Activated T-helper 9 cell treated with anti-CD3 and anti-CD28 coated beads, Interleukin-2, amount 50 U/mL, for 16 hours (primary cell): ENCODE measurements around the gene RPLP1.
A peak's percentile ranks its signal among the peaks of the same experiment; 100 is the strongest.

Experiments used
- DNase-seq: peaks from one replicate; pipeline ENCODE4 v3.0.0-alpha.2; 2020; ENCODE audit warnings: low read depth

The RPLP1 gene

DNA sequence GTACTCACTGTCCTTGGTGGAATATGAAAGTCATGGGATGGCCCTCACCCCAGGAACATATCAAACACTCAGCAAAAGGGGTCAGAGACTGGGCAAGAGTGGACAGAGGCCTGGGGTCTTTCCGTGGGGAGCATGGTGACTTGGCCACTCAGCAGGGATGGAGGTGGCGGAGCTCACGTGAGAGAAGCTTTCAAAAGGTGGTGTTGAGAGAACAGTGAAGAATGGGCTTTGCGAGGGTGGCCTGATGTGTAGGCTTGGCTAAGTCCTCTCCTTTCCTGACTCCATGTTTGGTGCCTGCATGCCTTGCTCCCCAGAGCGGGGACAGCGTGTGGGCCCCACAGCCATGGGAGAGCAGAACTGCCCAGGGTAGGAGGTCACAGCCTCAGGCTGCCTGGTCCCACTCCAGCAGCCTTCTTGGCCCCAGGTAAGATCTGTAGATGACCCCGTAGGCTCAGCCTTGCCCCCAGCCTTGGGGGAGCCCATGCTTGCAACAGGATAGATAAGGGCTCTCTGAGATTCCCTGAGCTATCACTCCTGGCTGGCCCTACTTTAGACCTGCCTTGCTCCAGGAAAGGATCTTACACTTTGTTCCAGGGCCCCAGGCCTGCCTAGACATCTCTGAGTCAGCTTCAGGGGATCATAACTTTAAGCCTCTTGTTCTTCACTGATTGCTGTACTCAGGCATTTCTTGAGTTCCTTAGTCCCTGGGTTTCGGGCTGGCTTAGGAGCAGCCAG lies 17.0 kb downstream of the RPLP1 start:
- DNase-seq = no peak

DNA sequence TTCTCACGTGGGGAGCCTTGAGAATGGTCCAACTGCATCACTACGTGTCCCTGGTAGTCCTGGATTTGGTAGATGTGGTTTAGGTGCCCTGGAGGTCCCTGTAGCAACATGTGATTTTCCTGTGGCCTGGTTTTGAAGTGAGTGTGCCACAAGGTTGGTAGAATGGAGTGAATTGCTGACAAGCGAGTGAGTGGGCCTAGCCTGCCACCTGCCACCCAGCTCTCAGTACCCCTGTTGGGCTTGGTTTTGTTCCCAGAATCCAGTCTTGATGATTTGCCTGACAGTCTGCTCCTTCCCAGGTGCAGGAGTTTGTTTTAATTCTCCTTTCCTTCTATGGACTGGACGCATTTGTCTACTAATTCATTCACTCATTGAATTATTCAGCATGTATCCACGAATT lies 19.4 kb downstream of the RPLP1 start:
- DNase-seq = no peak

DNA sequence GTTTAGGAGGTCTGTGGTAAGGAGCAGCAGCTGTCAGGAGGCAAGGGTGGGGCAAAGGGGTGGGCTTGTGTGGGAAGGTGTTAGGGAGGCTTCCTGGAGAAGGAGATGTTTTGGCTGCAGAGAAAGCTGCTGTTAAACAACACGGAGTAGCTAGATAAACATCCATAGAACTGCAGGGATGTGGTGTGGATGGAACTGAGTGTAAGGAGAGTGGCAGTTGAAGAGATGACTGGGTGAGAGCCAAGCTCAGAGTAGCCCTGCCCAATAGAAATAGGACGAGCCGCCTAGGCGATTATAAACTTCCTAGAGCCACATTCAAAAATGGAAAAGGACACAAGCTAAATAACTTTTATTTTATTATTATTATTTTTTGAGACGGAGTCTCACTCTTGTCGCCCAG lies 19.9 kb downstream of the RPLP1 start:
- no peak for DNase-seq

DNA sequence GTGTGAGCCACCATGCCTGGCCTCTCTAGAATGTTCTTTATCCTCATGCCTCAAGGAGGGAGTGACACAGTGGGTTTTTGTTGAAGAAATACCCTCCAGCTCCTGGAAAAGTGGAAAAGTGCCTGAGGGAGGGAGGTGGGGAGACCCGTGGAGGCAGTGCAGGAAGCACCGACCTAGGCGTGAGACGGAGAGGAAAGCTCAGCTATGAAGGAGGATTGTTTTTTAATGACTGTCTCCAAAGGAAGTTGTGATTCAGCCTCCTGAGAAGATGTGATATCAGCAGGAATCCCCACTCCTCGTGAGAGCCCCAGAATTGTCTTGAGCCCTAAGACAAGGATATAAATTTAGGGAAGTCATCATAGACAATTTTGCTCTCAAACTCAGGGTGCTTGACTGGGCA lies 21.7 kb downstream of the RPLP1 start:
- no peak for DNase-seq

DNA sequence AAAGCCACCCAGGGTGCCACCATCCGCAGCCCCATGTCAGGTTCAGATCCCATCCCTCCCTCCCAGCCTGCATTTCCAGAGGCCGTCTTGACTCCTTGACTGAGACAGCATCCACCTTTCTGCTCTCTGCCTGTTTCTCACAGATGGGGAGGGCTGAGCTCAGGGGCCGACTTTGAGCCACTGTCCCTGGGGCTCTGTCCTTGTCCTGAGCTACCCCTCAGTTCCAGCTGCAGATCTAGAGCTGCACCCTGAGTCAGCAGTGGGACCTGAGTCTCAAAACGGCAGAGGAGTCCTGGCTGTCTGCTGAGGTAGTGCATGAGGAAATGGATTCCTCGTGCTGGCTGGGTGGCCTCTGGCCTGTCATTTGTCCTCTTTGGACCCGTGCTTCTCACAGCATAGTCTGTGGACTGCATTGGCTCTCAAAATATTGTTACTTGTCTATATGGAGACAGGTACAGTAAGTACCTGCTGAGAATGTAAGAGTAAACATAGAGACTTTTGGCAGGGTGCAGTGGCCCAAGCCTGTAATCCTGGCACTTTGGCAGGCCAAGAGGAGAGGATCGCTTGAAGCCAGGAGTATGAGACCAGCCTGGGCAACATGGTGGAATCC lies 22.3 kb downstream of the RPLP1 start:
- DNase-seq = no peak

DNA sequence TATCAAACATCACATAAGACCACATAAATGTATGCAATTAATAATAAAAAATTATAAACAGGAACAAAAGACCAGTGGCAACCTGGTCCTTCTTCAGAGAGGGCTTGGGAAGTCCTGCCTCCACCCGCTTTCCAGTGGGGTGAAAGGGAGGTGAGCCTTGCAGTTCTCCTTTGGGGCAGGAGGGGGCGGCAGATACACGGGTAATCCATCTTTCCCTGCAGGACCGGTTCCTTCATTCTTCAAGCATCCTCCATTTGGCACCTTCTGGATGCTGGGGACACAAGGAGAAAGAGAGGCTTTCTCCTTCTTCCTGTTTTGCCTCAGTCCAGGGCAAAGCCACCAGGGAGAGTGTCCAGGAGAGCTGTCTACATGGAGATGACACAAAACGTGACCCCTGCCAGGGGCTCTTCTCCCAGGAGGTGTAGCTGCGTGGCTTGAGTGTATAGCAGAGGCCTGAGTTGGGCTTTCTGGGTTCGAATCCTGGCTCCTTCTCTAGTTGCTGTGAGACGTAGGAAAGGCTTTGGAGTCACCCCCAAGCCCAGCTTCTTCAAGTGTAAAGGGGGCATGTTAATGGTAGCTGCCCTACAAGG lies 23.2 kb downstream of the RPLP1 start:
- peak; percentile 58 for DNase-seq

DNA sequence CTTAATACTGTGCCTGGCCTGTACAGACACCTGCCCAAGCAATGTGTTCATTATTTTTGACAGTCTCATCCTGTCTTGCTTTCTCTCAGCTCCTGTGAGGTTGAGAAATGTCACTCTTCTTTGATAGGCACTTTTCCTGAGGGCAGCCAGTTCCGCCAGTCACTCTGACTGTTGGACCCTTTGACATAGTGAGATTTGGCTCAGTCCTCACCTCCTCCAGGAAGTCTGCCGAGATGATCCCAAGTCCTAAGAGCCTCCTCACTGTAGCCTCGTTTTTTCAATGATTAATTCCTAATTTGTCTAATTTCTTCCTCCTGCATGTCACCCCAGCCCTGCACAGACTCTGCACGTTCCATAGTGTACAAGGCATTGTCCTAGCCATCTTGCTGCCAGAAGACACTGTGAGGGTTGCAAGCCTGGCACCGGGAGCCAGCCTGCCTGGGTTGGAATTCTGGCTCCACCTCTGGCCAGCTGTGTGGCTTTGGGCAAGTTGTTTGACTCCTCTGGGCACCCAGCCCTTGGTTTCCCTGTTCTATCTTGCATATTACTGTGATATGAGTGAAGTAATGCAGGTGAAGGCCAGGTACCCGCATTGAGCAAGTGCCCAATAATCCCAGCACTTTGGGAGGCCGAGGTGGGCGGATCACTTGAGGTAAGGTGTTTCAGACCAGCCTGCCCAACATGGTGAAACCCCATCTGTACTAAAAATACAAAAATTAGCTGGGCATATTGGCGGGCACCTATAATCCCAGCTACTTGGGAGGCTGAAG lies 24.3 kb downstream of the RPLP1 start:
- DNase-seq = no peak

DNA sequence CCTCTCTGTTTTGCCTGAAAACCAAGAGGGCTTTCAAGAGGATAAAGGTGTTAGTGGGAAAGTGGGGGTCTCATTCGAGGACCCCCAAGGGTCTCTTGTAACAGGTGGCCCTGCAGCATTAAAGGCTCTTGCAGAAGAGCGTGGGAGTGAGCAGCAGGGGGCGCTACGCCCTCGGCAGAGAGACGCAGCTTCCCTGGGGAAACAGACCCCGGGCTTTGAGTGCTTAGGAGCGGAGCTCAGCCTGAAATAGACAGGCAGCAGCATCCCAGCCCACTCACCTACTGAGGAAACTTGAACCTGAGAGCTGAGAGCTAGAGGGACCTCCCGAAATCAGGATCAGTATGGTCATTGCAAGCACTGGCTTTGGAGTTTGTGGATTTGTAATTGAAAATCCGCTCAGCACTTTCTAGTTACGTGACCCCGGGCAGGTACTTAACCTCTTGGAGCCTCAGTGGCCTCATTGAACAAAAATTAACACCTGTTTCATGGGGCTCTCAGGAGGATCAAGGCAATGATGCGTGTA lies 25.7 kb downstream of the RPLP1 start:
- DNase-seq = peak; percentile 28

DNA sequence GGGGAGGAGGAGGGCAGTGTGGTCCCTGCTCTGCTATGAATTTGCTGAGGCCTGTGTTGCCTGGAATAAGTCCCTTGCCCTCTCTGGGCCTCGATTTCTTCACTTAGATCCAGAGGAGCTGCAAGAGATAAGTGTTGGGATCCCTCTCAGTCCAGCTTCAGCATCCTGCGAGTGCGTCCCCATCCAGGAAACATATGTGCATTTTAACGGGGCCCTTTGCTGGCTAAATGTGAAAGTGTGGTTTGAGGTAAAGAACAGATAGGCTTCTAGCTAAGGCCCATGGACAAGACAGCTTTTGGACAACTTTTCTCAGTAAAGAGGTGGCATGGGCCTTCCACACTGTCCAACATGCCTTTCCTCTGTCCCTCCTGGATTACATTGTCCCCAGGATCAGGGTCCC lies 26.5 kb downstream of the RPLP1 start:
- DNase-seq = no peak

DNA sequence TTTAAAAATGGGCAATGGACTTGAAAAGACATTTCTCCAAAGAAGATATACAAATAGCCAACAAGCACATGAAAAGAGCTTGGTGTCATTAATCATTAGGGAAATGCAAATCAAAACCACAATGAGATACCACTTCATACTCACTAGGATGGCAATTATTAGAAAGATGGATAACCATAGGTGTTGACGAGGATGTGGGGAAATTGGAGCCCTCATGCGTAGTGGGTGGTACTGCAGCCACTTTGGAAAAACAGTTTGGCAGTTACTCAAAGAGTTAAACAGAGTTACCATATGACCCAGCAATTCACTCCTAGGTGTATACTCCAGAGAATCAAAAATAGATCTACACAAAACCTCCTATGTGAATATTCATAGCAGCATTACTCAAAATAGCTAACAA lies 27.4 kb downstream of the RPLP1 start:
- no peak for DNase-seq

DNA sequence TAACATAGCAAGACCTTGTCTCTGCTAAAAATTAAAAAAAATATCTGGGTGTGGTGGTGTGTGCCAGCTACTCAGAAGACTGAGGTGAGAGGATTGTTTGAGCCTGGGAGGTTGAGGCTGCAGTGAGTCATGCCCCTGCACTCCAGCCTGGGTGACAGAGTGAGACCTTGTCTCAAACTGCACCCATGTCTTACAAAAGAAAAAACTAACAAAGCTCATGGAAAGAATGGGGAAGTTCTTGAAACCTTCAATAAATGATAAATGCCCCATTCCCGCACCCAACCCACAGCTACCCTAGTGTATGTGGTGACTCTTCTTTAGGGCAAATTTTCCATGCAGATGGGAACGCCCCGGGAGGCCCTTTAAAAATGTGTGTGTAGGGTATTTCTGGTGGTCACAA lies 28.3 kb downstream of the RPLP1 start:
- no peak for DNase-seq

DNA sequence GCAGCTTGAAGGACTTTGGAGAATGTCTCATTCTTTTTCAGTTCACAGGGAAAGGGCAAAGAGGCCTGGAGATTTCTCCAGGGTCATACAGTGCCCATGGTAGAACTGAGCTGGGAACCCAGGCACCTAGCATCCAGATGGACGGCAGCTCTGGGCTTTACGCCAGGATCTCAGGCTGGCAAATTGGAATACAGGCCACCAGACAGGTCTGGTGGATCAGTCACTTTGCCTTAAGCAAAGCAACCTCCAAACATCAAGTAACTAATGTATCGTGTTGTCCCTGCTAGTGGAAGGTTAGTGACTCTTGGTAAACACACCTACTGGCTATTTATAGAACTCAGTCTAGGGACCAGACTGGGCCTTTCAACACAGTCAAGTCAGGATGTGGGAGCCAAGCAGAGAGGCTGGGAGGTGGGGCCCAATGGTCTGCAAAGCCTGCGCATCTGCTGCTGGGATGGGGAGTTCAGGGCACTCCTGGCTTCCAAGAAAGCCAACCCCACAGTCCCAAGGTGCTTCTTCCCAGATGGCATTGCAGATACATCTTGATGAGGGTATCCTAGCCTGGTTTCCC lies 30.2 kb downstream of the RPLP1 start:
- no peak for DNase-seq

DNA sequence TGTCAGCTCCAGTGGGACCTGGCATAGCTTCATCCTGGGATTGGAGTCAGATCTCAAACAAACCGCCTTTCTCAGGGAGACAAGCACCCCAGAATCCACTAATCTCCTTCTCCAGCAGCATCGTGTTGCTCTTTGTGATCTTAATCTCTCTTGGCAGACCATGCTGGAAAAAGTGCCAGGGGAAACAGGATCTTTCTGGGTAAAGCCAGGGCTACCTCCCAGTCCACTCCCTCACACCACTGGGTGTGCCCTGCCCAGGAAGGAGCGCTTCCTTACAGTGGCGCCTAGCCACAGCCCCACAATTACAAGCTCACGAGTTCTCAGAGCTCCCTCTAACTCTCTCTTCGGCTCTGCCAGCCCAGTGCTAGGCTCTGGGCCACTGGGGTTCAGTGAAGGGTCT lies 32.2 kb downstream of the RPLP1 start:
- no peak for DNase-seq

DNA sequence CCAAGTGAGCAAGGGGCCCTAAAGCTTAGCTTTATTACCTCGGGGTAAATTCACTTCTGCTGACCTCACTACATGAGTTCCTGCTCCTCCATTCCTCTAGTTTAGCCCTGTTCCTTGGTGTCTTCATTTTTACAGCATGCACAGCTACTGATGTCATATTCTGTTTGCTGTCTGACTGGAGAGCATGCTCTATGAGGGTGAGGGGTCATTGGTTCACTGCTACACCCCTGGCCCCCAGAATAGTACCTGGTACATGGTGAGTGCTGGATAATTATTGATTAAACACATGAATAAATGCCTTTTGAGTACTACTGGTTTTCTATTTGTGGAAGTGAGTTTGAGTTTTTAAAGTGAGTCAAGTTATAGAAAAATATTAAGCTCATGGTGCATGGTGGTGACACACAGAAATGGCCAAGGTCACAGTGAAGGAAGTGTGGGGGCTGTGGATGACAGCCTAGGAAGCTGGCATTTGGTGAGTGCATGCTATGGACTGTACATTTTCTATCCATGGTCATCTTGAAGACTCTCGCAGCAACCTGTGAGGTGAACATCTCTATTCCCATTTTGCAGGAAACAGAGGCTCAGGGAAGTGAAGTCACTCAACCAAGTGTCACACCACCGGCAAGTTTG lies 34.0 kb downstream of the RPLP1 start:
- no peak for DNase-seq

DNA sequence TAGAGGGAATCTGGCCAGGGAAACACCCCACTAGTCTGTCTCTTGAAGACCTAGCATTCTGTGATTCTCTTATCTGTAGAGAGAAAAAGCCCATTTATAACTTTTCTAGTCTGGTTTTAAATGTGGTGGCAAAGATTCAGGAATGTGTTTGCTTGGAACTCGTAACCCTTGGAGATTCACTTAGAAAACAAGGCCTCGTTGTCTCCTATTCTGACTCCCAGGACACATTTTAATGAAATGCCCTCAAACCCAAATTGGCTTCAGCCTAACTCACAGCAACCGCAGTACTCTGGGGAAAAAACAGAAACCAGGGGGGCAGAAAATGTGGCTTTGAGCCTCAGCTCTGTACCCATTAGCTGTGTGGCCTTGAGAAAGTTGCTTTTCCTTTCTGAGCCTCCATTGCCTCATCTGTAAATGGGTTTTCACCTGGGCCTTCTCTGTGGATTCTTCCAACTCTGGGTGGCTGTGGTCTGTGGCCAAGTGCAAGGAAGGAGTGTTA lies 36.5 kb downstream of the RPLP1 start:
- DNase-seq = no peak

DNA sequence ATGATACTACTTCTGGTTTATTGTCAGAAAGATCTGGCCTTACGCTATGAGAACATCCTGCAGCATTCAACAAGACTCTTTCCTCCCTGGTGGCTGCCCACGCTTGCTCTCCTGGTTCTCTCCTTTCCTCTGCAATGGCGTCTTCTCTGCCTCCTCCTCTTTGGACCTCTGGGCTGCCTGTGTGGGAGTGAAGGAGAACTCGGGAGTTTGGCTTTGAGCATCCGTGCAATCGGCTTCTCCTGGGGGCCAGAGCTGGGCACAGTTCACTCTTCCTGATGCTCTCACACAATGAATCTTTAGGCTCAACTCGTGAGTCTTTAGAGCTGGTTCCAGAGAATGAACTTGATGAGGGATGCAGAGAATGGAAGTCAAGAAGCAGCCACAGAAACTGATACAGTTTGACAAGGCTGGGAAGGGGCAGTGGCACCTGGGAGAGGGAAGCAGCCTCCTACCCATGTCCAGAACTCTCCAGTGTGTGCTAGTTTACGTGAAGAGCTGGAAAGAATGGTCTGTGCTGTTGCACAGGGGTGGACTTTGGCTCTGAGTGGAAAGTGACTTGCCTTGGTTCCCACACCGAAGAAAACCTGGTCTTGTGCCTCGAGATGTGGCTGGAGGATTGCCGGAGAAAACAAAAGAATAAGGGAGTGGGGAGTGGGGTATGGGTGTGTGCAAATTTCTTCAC lies 37.9 kb downstream of the RPLP1 start:
- no peak for DNase-seq

DNA sequence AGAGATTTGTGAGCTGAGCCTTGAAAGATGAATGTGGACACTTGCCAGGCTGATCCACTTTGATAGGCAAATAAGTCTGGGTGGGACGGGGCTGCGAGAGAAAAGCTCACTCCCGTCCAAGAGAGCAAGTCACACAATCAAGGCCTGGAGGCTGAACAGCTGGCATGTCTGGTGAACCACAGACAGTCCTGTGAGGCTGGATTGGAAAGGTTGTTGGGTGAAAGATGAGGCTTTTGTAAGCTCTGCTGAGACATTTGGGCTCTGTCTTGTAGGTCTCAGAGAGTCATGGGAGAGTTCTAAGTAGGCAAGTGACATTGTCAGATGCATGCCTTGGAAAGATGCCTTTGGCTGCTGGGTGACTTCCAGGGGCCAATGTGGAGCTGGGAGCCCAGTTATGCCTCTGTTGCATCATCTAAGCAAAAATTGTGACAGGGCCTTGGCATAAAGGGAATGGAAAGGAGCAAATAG lies 38.5 kb downstream of the RPLP1 start:
- DNase-seq = no peak

DNA sequence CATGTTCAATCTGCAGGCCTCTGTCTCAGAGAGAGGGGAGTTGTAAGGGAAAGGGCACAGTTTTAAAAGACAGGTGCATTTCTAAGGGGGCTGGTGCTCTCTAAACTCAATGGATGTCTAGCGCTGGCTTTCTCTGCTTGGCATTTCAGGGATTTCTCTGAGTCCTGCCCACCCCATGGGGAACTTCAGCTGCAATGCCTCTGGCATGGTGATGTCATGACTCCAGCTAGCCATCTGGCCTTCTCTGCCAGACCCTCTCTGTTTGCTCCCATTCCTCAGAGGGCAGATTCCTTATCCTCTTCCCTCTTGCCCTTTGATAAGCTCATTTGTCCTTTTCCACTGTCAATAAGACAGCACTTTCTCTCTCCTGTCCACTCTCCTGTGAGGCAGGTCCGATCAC lies 40.8 kb downstream of the RPLP1 start:
- DNase-seq = no peak

DNA sequence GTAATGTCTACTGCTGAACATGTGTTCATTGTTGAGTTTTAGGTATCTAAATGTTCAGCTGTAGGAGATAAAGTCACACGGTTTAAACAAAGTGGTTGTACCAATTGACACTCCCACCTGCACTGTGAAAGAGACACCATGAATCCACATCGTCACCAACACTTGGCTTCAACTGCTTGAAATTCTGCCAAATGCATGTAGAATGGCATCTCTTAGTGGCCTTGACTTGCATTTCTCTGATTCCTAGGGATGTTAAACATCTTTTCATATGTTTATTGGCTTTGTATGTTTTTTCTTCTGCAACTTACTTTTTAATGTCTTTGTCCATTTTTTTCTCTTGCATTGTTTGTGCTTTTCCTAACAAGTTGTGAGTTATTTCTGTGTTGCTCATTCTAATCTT lies 43.4 kb downstream of the RPLP1 start:
- DNase-seq = no peak

DNA sequence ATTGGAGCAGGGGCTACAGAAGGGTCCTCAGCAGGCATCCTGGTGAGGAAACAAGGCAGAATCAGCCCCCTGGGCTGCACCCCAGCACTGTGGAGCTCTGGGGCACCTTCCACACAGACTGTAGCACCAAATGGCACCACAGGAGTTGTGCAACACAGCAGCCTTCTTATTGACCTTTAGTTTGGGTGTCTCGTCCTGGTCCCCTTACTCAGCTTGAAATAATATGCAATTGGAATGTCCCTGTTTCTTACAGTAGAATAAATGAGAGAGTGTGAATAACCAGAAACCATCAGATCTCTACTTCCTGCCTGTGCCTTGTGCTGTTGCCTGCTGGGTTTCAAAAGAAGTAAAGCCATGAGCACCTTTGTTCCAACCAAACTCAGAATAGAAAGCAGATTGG lies 44.5 kb downstream of the RPLP1 start:
- no peak for DNase-seq

DNA sequence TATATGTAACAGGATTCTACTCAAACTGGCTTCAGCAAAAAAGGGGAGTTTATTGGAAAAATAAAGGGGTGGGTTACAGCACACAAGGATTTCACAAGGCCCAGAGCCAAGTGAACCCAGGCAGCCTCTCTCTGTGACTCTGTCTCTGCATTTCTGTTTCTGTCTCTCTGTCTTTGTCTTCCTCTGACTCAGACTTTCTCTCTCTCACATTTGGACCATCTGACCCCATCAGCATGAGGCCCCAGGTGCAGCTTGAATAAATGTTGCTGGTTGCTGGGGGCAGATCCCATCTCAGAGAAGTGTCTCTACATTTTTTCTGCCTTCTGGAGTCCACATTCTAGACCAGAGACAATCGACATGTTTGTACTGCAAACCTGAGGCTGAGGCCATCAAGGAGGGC lies 45.0 kb downstream of the RPLP1 start:
- no peak for DNase-seq
